ENCODE measurements around the gene GALNT18. TPM values are rescaled to one million over a fixed set of nuclear protein-coding genes. Genes with fewer than 3 reads are reported as not detected.
A peak's percentile ranks its signal among the peaks of the same experiment; 100 is the strongest.

GALNT18 gene
- total RNA-seq, 1 donor from 2014 or later: 5.7 TPM

DNA sequence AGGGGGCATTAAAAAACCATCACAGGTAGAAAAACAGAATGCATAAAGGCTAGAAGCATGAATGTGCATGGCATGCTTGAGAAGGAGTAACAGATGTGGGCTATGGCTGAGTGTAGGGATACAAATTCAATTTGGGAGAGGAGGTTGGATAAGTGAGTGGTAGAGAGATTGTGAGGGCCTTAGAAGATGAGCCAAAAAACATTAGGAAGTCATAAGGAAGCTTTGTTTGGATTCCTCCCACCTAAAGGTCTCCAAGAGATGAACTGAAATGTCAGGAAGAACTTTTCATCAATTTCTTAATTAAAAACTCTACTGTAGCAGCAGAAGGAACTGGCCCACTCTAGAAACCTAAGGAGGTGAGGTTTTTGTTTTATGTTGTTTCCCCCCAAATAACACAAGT lies 227.6 kb downstream of the GALNT18 start:
- DNase-seq (ENCODE audit: low spot score): no peak
- no peak for ATAC-seq

DNA sequence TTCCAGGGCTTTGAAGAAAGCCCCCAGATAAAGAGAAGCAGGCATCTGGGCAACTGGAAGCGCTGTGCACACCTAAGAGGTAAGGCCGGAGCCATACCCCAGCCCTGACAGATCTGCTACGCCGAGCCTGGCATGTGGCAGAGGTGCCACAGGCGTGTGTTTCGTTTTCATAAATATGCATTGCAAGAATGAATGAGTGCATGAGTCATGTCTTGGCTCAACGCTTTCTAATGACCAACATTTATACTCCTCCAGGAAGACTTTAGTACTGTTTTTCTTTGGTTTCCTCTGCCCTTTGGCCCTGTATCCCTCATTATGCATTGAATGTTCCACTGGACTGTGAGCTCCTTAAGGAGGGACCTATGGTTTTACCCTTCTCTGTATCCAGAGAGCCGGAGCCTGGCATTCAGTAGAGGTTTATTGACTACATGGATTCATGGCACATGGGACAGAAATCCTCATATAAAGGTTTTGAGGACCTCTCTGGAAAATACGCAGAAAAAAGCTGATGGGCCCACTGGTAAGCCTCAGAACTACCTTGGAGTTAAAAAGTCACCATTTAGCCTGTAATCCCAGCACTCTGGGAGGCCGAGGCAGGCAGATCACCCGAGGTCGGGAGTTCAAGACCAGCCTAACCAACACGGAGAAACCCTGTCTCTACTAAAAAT lies 229.9 kb downstream of the GALNT18 start:
- no peak for ATAC-seq
- DNase-seq (ENCODE audit: low spot score): no peak

GRCh38 chr11:11391169-11391568 lies 230.6 kb downstream of the GALNT18 start:
- ATAC-seq: no peak
- DNase-seq (ENCODE audit: low spot score): no peak

- ATAC-seq (no peak), DNase-seq (ENCODE audit: low spot score) (no peak)
Observed at GRCh38 chr11:11390068-11390771, 231.6 kb downstream of the GALNT18 start.

DNA sequence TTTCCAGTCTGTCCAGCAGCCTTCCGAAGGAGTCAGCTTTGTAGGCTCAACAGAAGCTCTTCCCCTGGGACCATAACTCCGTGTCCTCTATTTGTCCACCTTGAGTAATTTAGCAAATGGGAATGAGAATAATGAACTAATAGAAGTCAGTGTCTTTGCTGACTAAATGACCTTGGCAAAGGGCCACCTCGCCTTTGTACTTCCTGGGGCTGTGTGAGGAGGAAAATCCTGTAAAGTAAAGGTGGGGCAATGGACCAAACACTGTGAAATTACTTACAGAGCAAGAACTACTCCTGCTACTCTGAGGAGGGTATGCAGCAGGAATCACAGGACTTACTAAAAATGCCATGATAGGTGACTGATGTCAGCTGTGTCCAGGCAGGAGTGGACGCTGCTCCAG lies 232.6 kb downstream of the GALNT18 start:
- DNase-seq (ENCODE audit: low spot score) (no peak), ATAC-seq (peak; percentile 29)

- DNase-seq (ENCODE audit: low spot score) (no peak), ATAC-seq (no peak)
Observed at GRCh38 chr11:11387622-11388305, 234.0 kb downstream of the GALNT18 start.

GRCh38 chr11:11387207-11387606 lies 234.6 kb downstream of the GALNT18 start:
- DNase-seq (ENCODE audit: low spot score) (no peak), ATAC-seq (no peak)

DNA sequence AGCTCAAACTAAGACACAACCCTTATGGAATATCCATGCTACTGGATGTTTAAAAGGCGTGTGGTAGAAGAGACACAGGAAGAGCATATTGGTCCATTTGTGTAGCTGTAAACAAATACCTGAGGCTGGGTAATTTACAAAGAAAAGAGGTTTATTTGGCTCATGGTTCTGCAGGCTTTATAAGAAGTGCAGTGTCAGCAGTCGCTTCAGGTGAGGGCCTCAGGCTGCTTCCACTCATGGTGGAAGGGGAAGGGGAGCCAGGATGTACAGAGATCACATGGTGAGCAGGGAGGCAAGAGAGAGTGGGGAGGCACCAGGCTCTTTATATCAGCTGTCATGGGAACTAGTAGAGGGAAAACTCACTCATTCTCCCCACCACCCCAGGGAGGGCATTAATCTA lies 237.0 kb downstream of the GALNT18 start:
- no peak for ATAC-seq

DNA sequence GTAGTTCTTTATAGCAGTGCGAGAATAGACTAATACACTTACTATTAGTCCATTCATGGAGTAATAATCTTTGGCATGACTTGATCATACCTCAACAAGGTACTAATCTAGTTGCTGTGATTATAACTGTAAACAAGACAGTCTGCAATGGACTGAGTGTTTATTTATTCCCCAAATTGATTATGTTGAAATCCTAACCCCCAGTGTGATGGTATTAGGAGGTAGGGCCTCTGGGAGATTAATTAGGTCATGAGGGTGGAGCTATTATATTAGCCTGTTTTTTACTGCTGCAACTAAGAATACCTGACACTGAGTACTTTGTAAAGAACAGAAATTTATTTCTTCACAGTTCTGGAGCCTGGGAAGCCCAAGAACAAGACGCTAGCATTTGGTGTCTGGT lies 237.8 kb downstream of the GALNT18 start:
- no peak for DNase-seq (ENCODE audit: low spot score)
- ATAC-seq: peak; percentile 26

More for the DNA sequence above, 237.0 kb downstream of the GALNT18 start:
- DNase-seq (ENCODE audit: low spot score): no peak

DNA sequence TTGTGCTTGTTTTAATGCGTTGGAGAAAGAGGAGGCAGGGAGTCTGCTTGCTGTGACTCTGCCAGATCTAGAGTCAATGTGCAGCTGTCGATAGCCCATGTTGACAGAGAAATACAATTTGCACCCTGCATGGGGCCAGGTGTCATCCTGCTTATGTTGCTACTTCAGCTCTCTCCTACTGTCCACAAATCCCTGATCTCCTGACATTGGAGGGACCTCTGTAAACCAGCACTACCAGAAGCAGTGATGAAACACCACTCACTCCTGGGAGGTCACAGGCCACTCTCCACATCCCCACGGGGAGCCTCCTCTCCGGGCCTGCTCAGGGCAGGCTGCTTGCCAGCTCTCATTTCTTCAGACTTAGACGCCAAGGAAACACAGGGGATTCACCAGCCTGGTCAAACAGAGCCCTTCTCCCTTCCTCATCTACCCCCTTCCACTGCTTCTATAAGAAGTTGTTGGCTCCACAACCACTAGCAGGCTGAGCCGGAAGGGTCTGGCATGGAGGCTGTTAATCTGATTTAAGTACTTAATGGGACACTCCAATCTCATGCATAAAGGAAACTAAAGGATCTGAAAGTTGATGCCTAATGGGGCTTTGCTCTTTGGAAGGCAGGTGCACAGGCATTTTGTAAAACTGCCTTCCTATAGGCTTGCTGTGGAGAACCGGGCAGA lies 238.8 kb downstream of the GALNT18 start:
- DNase-seq (ENCODE audit: low spot score) (no peak), ATAC-seq (peak; percentile 43)

GRCh38 chr11:11381471-11382105 lies 240.2 kb downstream of the GALNT18 start:
- ATAC-seq: no peak
- DNase-seq (ENCODE audit: low spot score): no peak

GRCh38 chr11:11380883-11381282 lies 240.9 kb downstream of the GALNT18 start:
- ATAC-seq: peak; percentile 55
- no peak for DNase-seq (ENCODE audit: low spot score)

DNA sequence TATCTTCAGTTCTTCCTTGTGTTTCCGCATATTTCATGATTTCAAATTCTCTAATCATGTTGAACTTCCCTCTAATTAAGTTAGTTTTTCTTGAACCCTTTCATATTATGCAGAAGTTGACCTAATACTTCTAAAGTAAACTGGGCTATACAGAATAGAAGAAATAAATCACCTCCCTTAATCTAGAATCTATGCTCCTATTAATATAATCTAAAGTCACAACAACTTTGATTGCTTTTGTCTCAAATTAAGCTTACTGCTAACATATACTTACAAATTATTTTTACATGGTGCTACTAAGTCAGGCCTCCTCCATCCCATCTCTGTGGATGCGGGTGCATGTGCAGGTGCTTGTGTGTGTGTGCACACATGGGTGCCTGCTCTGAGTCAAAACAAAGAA lies 241.5 kb downstream of the GALNT18 start:
- ATAC-seq (no peak), DNase-seq (ENCODE audit: low spot score) (no peak)

DNA sequence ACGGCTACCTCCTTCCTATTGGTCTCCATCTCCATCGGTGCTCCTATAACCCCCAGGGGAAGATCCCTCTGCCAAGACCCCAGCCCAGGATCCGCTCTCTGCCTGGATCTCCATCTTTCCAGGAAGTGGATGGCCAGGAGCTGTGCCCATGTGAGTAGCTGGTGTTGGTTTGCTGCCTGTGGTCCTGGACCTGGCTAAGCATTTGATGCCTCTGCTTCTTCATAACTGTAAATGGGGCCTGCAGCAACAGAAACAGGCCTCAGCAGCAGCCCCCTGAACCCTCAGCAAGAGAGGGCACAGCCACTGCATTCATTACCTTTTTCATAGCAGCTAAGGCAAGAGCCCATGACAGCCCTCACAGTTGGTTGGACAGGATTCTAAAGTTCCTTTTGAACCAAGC lies 242.1 kb downstream of the GALNT18 start:
- ATAC-seq (no peak), DNase-seq (ENCODE audit: low spot score) (no peak)

- ATAC-seq (no peak), DNase-seq (ENCODE audit: low spot score) (no peak)
Observed at GRCh38 chr11:11378184-11378940, 243.4 kb downstream of the GALNT18 start.

DNA sequence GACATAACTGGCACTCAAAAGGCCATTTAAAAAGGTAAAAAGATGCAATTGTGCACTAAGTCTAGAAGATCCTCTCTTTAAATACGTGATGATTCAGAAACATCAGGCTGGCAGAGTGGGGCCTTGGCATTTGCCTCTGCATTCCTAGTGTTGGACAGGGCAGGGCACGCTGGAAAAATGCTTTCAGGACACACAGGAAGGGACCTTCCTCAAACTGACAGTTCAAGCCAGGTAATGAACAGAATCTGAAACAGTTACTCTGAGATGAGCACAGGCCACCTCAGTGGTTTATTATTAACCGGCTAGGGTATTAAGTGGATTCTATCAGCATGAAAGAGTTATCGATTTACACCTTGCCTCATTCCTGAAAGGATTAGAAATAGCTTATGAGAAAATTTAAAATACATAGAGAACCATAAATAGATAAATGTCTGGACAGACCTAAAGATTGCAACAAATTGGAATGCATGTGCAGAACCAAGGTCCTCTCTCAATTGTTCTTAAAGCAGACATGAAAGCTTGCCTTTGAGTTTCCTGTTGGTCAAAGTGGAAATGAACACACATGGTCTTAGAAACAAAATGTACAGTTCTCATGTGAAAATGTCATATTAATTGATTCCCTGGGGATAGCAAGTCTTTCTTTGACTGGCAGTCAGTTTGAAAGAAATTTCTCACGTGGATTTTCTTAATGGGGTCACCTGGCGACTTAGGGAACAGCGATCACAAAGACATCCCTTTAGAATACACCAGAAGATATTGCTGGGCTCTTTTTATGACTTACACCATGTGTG lies 247.3 kb downstream of the GALNT18 start:
- DNase-seq (ENCODE audit: low spot score): no peak
- peak; percentile 89 for ATAC-seq

GRCh38 chr11:11373934-11374333 lies 247.9 kb downstream of the GALNT18 start:
- DNase-seq (ENCODE audit: low spot score) (no peak), ATAC-seq (no peak)

DNA sequence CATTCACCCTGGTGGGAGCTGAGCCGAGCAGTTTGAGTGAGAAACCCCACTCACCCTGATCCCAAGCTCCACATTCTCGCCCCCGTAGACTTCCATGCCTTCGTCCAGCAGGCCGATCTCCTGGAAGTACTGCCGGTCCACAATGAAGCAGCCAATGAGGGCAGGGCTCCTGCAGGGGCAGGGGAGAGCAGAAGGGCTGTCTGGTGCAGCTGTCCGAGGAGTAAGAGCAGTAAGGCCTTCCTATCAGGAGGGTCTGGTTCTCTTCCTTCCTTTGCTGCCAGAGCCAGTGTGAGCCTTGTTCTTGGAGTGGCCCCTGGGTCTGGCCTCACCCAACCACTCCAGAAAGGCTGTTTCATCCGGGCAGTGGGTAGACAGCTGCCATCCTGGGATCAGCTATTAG lies 249.3 kb downstream of the GALNT18 start:
- no peak for DNase-seq (ENCODE audit: low spot score)
- ATAC-seq: no peak

DNA sequence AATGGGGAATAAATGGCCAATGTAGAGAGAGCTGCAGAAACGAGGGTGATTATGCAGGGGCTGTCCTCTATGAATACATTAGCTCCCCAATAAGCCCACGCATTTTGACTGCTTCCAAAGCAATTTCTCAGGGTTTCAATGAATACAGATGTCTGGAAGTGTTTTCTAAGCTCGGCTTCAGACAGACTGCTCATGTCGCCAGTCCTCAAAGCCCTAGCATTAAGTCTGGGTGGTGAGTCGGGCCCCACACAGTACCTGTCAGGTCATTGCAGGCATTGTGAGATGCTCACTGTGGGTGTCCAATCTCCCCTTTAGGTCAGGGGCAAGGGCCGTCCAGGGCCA lies 250.9 kb downstream of the GALNT18 start:
- no peak for ATAC-seq
- no peak for DNase-seq (ENCODE audit: low spot score)

Data from left lobe of liver (tissue), 2 donors.